BJ (cell line): Measurements from ENCODE around the gene DENND1A. TPM values are rescaled to one million over a fixed set of nuclear protein-coding genes. Genes with fewer than 3 reads are reported as not detected.

Experiments
- CTCF ChIA-PET: fragments of 350-600 bp; formaldehyde crosslinking; extraction: SDS; loops from one replicate; lab custom pipeline; 2021; ENCODE audit warnings: antibody characterized with exemption, inconsistent platforms; lab: Yijun Ruan, JAX
- POLR2A ChIA-PET: fragments of 300-600 bp; sonication (Branson Sonifier 250); formaldehyde crosslinking; extraction: SDS; loops from one replicate; lab custom pipeline; 2021; ENCODE audit warnings: antibody characterized with exemption; lab: Charles Lee
- DNase-seq: peaks from one replicate; pipeline ENCODE4 v3.0.0-alpha.2; 2011; ENCODE audit warnings: low read depth
- H3K27me3 ChIP-seq: 2 replicates; pipeline ENCODE4 v1.6.0; 2011; ENCODE audit warnings: low read length; ENCODE audit not compliant: control insufficient read depth, insufficient read depth
- H3K36me3 ChIP-seq: 2 replicates; pipeline ENCODE4 v1.5.1; 2011; ENCODE audit warnings: low read length; ENCODE audit not compliant: control insufficient read depth, insufficient read depth
- H3K4me3 ChIP-seq: 2 replicates; pipeline ENCODE4 v1.5.1; 2011; ENCODE audit warnings: low read depth, mild to moderate bottlenecking, control low read depth, low read length
- CTCF ChIP-seq: IDR thresholded peaks from 2 replicates; pipeline ENCODE4 v1.5.1; 2011; ENCODE audit warnings: low read depth, mild to moderate bottlenecking, control low read depth, inconsistent platforms, low read length, moderate library complexity; ENCODE audit not compliant: insufficient read depth
- polyA plus RNA-seq: library from polyadenylated mRNA; depleted of rRNA; stranded (reverse); fragments of >200 nt; gene quantifications from 2 replicates; pipeline ENCODE4 v1.2.3, GENCODE V29; 2011

The DENND1A gene
- polyA plus RNA-seq, 1 experiment, result 24.0 TPM

- H3K4me3 ChIP-seq, result no peak overlapping the region
- peaks cover 9% of the 10 kb centered on the region for H3K27me3 ChIP-seq
- no peaks in the 10 kb centered on the region for H3K36me3 ChIP-seq
- ChIA-PET POLR2A (no interaction called here), CTCF (interaction anchor here (1.2 to 5.0 kb wide), 6 partner anchors 10 to 272 kb away, joined by 3 to 65 read pairs (median 23); no protein-coding TSS in a partner anchor)
- TF ChIP-seq CTCF, result no peak
- DNase-seq, result no peak
Observed at GRCh38 chr9:123347289-123348060, 582.5 kb downstream of the DENND1A start.

DNA sequence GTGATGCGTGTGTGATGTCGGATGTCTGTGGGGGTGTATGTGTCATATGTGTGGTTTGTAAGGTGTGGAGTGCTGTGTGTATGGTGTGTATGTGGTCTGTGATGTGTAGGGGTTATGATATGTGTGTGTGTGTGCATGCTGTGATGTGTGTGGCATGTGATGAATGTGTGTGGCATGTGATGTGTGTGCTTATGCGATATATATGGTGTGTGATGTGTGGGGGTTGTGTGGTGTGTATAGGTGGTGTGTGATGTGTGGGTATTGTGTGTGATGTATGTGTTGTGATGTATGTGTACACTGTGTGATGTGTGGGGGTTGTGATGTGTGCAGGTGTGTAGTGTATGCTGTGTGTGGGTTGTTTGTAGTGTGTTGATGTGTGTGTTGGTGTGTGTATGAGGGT lies 583.1 kb downstream of the DENND1A start:
- TF ChIP-seq CTCF, result no peak
- Histone ChIP-seq H3K27me3 (peaks cover 10% of the 10 kb centered on the region), H3K4me3 (no peak overlapping the region), H3K36me3 (no peaks in the 10 kb centered on the region)
- POLR2A ChIA-PET, result no interaction called here
- DNase-seq, result no peak
- CTCF ChIA-PET, result no interaction called here

DNA sequence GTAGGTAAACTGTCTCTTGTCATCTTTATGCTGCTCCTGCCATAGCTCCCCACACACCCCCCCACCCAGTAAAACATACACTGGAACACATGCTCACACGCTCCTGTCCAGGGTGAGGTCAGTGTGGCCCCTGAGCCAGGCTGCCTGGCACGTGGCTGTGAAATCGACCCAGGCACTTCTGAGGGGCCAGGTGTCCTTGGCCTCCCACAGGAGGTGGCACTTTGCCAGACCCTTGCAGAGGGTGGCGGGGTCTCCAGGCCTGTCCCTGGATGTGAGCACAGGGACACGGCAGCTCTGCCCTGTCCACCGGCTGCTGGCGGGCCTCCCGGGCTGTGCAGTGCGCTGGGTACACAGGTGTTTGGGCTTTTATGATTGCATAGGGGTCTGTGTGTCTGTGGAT lies 583.9 kb downstream of the DENND1A start:
- CTCF ChIA-PET, result interaction anchor here (1.6 to 1.7 kb wide), 2 partner anchors 8 to 263 kb away, joined by 3 to 9 read pairs; no protein-coding TSS in a partner anchor

GRCh38 chr9:123345567-123345955 lies 584.4 kb downstream of the DENND1A start:
- no peak overlapping the region for H3K4me3 ChIP-seq
- no peak for TF ChIP-seq CTCF
- CTCF ChIA-PET, result interaction anchor here (0.9 to 1.7 kb wide), 3 partner anchors 8 to 265 kb away, joined by 3 to 9 read pairs (median 3); no protein-coding TSS in a partner anchor
- no peaks in the 10 kb centered on the region for H3K36me3 ChIP-seq
- H3K27me3 ChIP-seq, result peaks cover 8% of the 10 kb centered on the region
- no peak for DNase-seq
- POLR2A ChIA-PET, result no interaction called here

More for the DNA sequence above, 583.9 kb downstream of the DENND1A start:
- Histone ChIP-seq H3K36me3 (no peaks in the 10 kb centered on the region), H3K27me3 (peaks cover 8% of the 10 kb centered on the region), H3K4me3 (no peak overlapping the region)
- POLR2A ChIA-PET, result no interaction called here
- no peak for DNase-seq
- TF ChIP-seq CTCF, result no peak

- Histone ChIP-seq H3K4me3 (no peak overlapping the region), H3K36me3 (no peaks in the 10 kb centered on the region), H3K27me3 (peaks cover 7% of the 10 kb centered on the region; the same call in 1 of the 2 replicates)
- no peak for DNase-seq
- CTCF ChIA-PET, result interaction anchor here (1.6 to 1.7 kb wide), 2 partner anchors 9 to 262 kb away, joined by 3 to 9 read pairs; no protein-coding TSS in a partner anchor
- no peak for TF ChIP-seq CTCF
- POLR2A ChIA-PET, result no interaction called here
Observed at GRCh38 chr9:123344192-123344949, 585.6 kb downstream of the DENND1A start.
